ENCODE results near the gene ADAMTS1. TPM values are rescaled to one million over a fixed set of nuclear protein-coding genes. Genes with fewer than 3 reads are reported as not detected.

The ADAMTS1 gene
- total and polyA plus RNA-seq, 2 donors (not counting 3 experiments of a cell fraction or from before 2014, with no cell fraction given), result 15.4 to 16.3 TPM

DNA sequence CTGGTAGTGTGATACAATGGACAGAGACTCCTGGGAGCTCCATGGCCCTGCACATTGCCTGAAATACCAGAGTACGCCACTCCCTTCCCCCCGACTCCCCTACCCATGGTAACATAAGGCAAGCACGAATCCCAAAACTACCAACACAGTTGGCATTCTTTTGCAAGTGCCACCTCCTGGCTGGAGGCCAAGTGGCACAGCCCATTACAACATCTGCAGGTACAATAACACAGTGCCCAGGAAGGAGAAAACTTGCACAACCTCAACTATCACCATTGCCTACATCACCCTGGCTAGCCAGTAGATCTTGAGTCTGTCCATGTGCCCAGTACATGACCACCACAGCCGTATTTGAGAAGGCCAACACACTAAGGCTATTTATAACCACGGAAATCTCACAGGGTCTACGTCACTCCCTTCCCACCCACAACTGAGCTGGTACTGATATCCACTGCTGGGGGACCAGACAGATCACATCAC is 11.7 kb downstream of the ADAMTS1 start:
- Histone ChIP-seq H3K4me2 (ENCODE audit: insufficient read depth, low read length) (no peak overlapping the region), H3K9me1 (replicated peaks; ENCODE audit: control insufficient read depth, extremely low read depth, insufficient read depth, low read length) (no peaks in the 10 kb centered on the region), H3K27me3 (ENCODE audit: control insufficient read depth in 2 of 2, insufficient read depth in 2 of 2, low read length in 2 of 2) (peaks cover 5 to 10% of the 10 kb centered on the region in 2 experiments), H3K4me1 (ENCODE audit: control insufficient read depth, extremely low read depth, insufficient read depth, low read length) (no peaks in the 10 kb centered on the region), H2AFZ (ENCODE audit: low read depth, low read length) (no peak overlapping the region), H3K4me3 (replicated peaks in 1 of 3; ENCODE audit: insufficient read depth in 1 of 3, low read depth in 1 of 3, low read length in 3 of 3) (no peak overlapping the region), H3K9ac (replicated peaks; ENCODE audit: extremely low read depth, insufficient read depth, low read length) (no peak overlapping the region), H4K20me1 (replicated peaks; ENCODE audit: control insufficient read depth, extremely low read depth, insufficient read depth, low read length) (no peaks in the 10 kb centered on the region), H3K9me3 (replicated peaks; ENCODE audit: control insufficient read depth, insufficient read depth, low read length) (no peaks in the 10 kb centered on the region), H3K36me3 (ENCODE audit: control insufficient read depth in 2 of 2, extremely low read depth in 1 of 2, insufficient read depth in 2 of 2, low read length in 2 of 2) (peaks cover 0 to 2% of the 10 kb centered on the region in 2 experiments), H3K79me2 (ENCODE audit: control insufficient read depth, insufficient read depth, low read length) (no peaks in the 10 kb centered on the region), H3K27ac (ENCODE audit: insufficient read depth, low read depth, low read length) (no peak overlapping the region)
- BruUV-seq (replicated peaks), result no TSS peak
- CTCF ChIA-PET, result interaction anchor here (1.1 to 2.0 kb wide), 6 partner anchors 10 to 1912 kb away, joined by 3 to 17 read pairs (median 8); no protein-coding TSS in a partner anchor
- DNase-seq (ENCODE audit: low read depth, low spot score), result no peak
- intact Hi-C loops (cut with micrococcal nuclease) (no loop called here), dilution Hi-C loops (cut with MboI; ENCODE audit: extremely low pct_ligation_motif_present, low sequenced_read_pairs) (no loop called here)
- POLR2A ChIA-PET, result no interaction called here
- TF ChIP-seq JUN (IDR thresholded peaks at IDR 0.05; ENCODE audit: borderline replicate concordance, insufficient read depth, insufficient read length, low read depth), result no peak
- no peak for TF ChIP-seq GATA2 (IDR thresholded peaks at IDR 0.05; ENCODE audit: insufficient read depth, insufficient read length, low read depth, low read length)
- TF ChIP-seq MYC (IDR thresholded peaks at IDR 0.05; ENCODE audit: low read depth, low read length), result no peak
- TF ChIP-seq POLR2AphosphoS5 (IDR thresholded peaks at IDR 0.05; ENCODE audit: insufficient read depth, low read depth, low read length), result no peak
- no peak for FAIRE-seq

DNA sequence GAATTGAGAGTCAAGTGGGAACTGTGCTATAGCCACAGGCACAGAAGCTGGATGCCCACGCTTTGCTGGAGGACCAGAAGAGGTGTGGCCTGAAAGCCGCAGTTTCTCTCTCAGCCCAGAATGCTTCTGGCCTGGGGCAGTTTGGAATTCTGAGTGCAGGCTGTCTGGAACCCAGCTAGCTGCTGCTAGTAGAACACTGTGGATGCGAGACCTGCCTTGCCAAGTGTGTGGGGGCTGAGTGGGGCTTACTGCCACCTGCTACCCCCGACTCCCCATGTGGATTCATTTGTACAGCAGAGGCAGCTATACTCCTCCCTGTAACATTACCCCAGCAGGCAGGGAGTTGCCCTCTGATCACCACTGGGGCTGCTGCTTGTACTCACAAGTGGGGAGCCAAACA is 12.2 kb downstream of the ADAMTS1 start:
- dilution Hi-C loops (cut with MboI; ENCODE audit: extremely low pct_ligation_motif_present, low sequenced_read_pairs), result no loop called here
- no peak for FAIRE-seq
- Histone ChIP-seq H3K27me3 (ENCODE audit: control insufficient read depth in 2 of 2, insufficient read depth in 2 of 2, low read length in 2 of 2) (peaks cover 5 to 10% of the 10 kb centered on the region in 2 experiments), H3K79me2 (ENCODE audit: control insufficient read depth, insufficient read depth, low read length) (no peaks in the 10 kb centered on the region), H3K36me3 (ENCODE audit: control insufficient read depth in 2 of 2, extremely low read depth in 1 of 2, insufficient read depth in 2 of 2, low read length in 2 of 2) (peaks cover 0 to 2% of the 10 kb centered on the region in 2 experiments), H3K9me3 (replicated peaks; ENCODE audit: control insufficient read depth, insufficient read depth, low read length) (no peaks in the 10 kb centered on the region), H3K4me2 (ENCODE audit: insufficient read depth, low read length) (no peak overlapping the region), H2AFZ (ENCODE audit: low read depth, low read length) (no peak overlapping the region), H3K9me1 (replicated peaks; ENCODE audit: control insufficient read depth, extremely low read depth, insufficient read depth, low read length) (no peaks in the 10 kb centered on the region), H3K4me3 (replicated peaks in 1 of 3; ENCODE audit: insufficient read depth in 1 of 3, low read depth in 1 of 3, low read length in 3 of 3) (no peak overlapping the region), H4K20me1 (replicated peaks; ENCODE audit: control insufficient read depth, extremely low read depth, insufficient read depth, low read length) (no peaks in the 10 kb centered on the region), H3K4me1 (ENCODE audit: control insufficient read depth, extremely low read depth, insufficient read depth, low read length) (no peaks in the 10 kb centered on the region), H3K27ac (ENCODE audit: insufficient read depth, low read depth, low read length) (no peak overlapping the region), H3K9ac (replicated peaks; ENCODE audit: extremely low read depth, insufficient read depth, low read length) (no peak overlapping the region)
- DNase-seq (ENCODE audit: low read depth, low spot score), result no peak
- no TSS peak for BruUV-seq (replicated peaks)
- CTCF ChIA-PET, result interaction anchor here (1.4 to 2.0 kb wide), 2 partner anchors 868 to 1912 kb away, joined by 5 to 17 read pairs; no protein-coding TSS in a partner anchor
- intact Hi-C loops (cut with micrococcal nuclease), result no loop called here
- TF ChIP-seq FOS (IDR thresholded peaks at IDR 0.05; ENCODE audit: borderline replicate concordance, insufficient read depth, low read length) (no peak), JUN (IDR thresholded peaks at IDR 0.05; ENCODE audit: borderline replicate concordance, insufficient read depth, insufficient read length, low read depth) (no peak), MYC (IDR thresholded peaks at IDR 0.05; ENCODE audit: low read depth, low read length) (no peak), MAX (IDR thresholded peaks at IDR 0.05; ENCODE audit: insufficient read depth, insufficient read length) (no peak), POLR2A (IDR thresholded peaks at IDR 0.05; ENCODE audit: low read depth, low read length) (no peak), POLR2AphosphoS5 (IDR thresholded peaks at IDR 0.05; ENCODE audit: insufficient read depth, low read depth, low read length) (no peak), GATA2 (IDR thresholded peaks at IDR 0.05; ENCODE audit: insufficient read depth, insufficient read length, low read depth, low read length) (no peak), EZH2 (IDR thresholded peaks at IDR 0.05; ENCODE audit: borderline replicate concordance, low read depth, low read length, severe bottlenecking) (no peak), CTCF (IDR thresholded peaks at IDR 0.05; ENCODE audit: extremely low read depth in 1 of 2, insufficient read depth in 1 of 2, low read depth in 1 of 2, low read length in 2 of 2) (no peak)
- POLR2A ChIA-PET, result no interaction called here

All from endothelial cell of umbilical vein (primary cell).